Stimulated activated naive B cell treated with anti-CD40 and anti-IgM and Interleukin-4, amounts not matched to agents 10 μg/mL and 1 μg/mL and 100 μg/mL, for 72 hours (primary cell): Measurements from ENCODE around the gene IFNGR1.
A peak's percentile ranks its signal among the peaks of the same experiment; 100 is the strongest.

Experiments
- ATAC-seq, 2 donors: fragments of 150-1000 bp; cut with Tn5 transposase; replicated peaks; 2 replicates each; pipeline ENCODE4 v1.10.0; 2021; ENCODE audit warnings: moderate library complexity in 1 of 2
- DNase-seq: peaks from one replicate; pipeline ENCODE4 v3.0.0; 2021
- H3K27ac Mint-ChIP-seq: one replicate; pipeline ENCODE4 v1.8.0; 2022; ENCODE audit warnings: mild to moderate bottlenecking, mixed read lengths
- H3K27me3 Mint-ChIP-seq, 2 donors: one replicate each; pipeline ENCODE4 v1.8.0; 2022; ENCODE audit warnings: mixed read lengths in 2 of 2
- H3K36me3 Mint-ChIP-seq, 2 donors: one replicate each; pipeline ENCODE4 v1.8.0; 2022; ENCODE audit warnings: mixed read lengths in 2 of 2, mild to moderate bottlenecking in 1 of 2
- H3K4me1 Mint-ChIP-seq, 2 donors: one replicate each; pipeline ENCODE4 v1.8.0; 2022; ENCODE audit warnings: mixed read lengths in 2 of 2, mild to moderate bottlenecking in 1 of 2
- H3K4me3 Mint-ChIP-seq, 2 donors: one replicate each; pipeline ENCODE4 v1.8.0; 2022; ENCODE audit warnings: mild to moderate bottlenecking in 2 of 2, mixed read lengths in 2 of 2, moderate library complexity in 1 of 2
- H3K9me3 Mint-ChIP-seq, 2 donors: one replicate each; pipeline ENCODE4 v1.8.0; 2022; ENCODE audit warnings: mixed read lengths in 2 of 2, mild to moderate bottlenecking in 1 of 2

Gene IFNGR1

DNA sequence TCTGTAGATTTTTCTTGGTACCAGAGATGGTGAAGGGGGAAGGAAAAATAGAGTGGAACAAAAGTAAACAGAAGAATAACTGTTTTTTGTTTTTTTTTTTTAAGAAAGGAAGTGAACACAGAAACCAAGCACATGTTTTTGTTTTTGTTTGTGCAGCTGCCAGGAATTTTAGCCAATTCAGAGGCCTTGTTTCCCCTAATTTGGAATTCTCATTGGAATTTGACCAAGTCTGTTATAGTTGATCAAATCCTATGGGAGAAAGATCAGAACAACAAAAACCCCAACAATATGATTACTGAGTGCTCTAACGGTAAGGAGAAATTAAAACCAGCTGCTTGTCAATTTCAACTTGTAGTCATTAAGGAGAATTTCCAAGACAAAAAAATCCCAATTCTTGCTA is 27.5 kb downstream of the IFNGR1 start:
- ATAC-seq = no peak
- H3K36me3 Mint-ChIP-seq = peaks cover 7 to 20% of the 10 kb centered on the region in 2 donors

DNA sequence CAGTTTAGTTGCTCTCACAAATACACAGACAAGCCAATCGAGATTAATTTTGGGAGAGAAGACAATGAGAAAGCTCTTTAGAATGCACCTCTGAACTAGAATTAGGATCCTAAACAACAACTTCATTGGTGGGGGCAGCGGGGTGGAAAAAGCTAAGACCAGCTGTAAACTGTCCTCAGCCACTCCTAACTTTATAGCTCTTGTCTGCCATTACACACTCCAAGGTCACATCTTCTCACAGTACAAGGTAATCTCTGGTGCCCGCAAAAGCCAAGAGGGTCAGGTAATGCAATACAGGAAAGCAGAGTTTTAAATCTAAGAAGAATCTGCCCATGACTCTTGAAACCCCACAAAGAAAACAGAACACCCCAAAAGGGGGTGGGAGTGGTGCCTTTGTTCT is 27.9 kb downstream of the IFNGR1 start:
- ATAC-seq = no peak
- H3K9me3 Mint-ChIP-seq = peaks cover 9 to 11% of the 10 kb centered on the region in 2 donors
- H3K36me3 Mint-ChIP-seq = peaks cover 6 to 16% of the 10 kb centered on the region in 2 donors
- H3K27ac Mint-ChIP-seq = no peak overlapping the region
- DNase-seq = no peak
- H3K27me3 Mint-ChIP-seq = no peaks in the 10 kb centered on the region
- H3K4me3 Mint-ChIP-seq = no peak overlapping the region
- peaks cover 2 to 6% of the 10 kb centered on the region in 2 donors for H3K4me1 Mint-ChIP-seq

More for the DNA sequence above, 27.5 kb downstream of the IFNGR1 start:
- no peak overlapping the region for H3K4me3 Mint-ChIP-seq
- H3K27me3 Mint-ChIP-seq = no peaks in the 10 kb centered on the region
- no peak for DNase-seq
- peaks cover 5 to 8% of the 10 kb centered on the region in 2 donors for H3K9me3 Mint-ChIP-seq
- peaks cover 2 to 10% of the 10 kb centered on the region in 2 donors for H3K4me1 Mint-ChIP-seq
- H3K27ac Mint-ChIP-seq = no peak overlapping the region

DNA sequence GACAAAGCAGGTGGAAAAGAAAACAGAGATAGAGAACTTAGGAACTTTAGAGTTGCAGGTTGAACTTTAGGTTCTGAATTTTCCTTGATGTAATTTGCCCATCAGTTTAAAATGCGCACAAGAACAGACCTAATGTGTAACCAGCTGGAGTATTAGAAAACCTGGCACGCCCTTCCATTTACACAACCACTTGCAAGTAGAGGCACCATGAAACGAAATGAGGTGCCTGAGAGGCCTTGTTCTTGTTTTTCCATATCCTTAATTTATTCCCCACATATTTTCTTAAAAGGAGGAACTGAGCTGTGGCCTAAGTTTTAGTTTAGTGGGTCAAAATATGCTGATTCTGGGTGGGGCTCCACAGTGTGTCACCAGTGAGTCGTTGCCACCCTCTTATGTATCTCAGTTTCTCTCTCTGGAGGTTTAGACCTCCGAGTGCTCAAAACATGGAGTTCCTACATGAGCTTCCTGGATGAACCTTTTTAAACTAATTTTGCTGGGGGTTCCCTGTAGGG is 28.5 kb downstream of the IFNGR1 start:
- peaks cover 2 to 18% of the 10 kb centered on the region in 2 donors for H3K36me3 Mint-ChIP-seq
- no peaks in the 10 kb centered on the region for H3K27me3 Mint-ChIP-seq
- peaks cover 0 to 2% of the 10 kb centered on the region in 2 donors for H3K4me1 Mint-ChIP-seq
- DNase-seq = no peak
- H3K27ac Mint-ChIP-seq = no peak overlapping the region
- H3K4me3 Mint-ChIP-seq = no peak overlapping the region
- H3K9me3 Mint-ChIP-seq = peaks cover 15 to 17% of the 10 kb centered on the region in 2 donors
- ATAC-seq = no peak

DNA sequence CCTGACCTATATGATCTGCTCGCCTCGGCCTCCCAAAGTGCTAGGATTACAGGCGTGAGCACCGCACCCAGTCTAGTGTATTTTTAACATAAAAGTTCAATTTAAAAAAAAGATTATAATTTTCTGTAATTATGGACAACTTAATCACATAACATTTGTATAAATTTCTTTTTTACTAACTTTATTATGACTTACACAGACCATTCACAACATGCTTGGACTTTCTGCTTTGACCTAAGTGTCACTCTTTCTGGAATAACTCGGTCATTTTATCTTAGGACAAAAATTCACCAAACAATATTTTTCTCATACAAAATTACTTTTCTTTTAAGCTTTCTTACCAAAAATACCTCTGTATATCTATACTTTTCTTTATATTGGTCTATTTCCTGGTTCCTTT is 30.3 kb downstream of the IFNGR1 start:
- H3K27me3 Mint-ChIP-seq = no peaks in the 10 kb centered on the region
- DNase-seq (no peak), ATAC-seq (no peak)
- H3K36me3 Mint-ChIP-seq = peaks cover 2 to 22% of the 10 kb centered on the region in 2 donors
- no peak overlapping the region for H3K27ac Mint-ChIP-seq
- peaks cover 19 to 20% of the 10 kb centered on the region in 2 donors for H3K9me3 Mint-ChIP-seq
- H3K4me3 Mint-ChIP-seq = no peak overlapping the region
- H3K4me1 Mint-ChIP-seq = no peaks in the 10 kb centered on the region

DNA sequence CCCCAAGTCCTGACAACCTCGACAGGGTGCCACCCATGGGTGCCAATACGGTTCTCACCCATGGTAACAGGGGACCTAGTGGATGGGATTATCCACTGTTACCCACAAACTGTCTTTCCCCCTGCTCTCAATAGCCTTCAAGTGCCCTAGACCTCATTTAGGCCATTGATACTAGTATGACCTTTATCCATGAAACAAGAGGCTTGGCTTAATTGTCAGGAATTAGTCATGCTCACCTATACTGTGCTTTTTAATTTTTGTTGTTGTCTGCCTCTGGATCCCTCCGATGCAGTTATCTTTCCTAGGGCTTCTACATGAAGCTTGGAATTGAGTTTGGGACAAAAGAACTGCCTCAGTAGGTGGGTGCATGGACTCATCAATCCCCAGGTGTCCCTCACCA is 33.9 kb downstream of the IFNGR1 start:
- no peaks in the 10 kb centered on the region for H3K27me3 Mint-ChIP-seq
- no peaks in the 10 kb centered on the region for H3K4me1 Mint-ChIP-seq
- ATAC-seq (no peak), DNase-seq (no peak)
- no peak overlapping the region for H3K4me3 Mint-ChIP-seq
- no peak overlapping the region for H3K27ac Mint-ChIP-seq
- peaks cover 6 to 24% of the 10 kb centered on the region in 2 donors for H3K36me3 Mint-ChIP-seq
- peaks cover 23% of the 10 kb centered on the region in 2 donors for H3K9me3 Mint-ChIP-seq

DNA sequence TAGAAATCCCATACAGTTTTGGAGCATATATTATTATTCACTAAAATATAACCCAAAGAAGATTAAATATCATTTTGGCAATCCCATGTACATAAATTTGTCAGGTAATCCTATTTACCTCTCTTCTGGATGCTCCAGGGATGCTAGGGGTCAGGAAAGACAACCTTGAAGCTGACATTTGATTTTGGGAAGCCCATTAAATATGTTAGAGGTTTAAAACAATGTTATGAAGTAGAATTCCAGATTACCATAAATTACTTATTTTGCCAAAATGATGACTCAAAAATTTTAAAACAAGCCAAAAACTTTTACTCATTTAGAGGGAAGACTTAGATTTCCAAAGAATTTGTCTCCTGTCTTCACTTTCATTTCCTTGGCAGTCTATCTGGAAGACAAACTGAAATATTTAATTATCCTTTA is 36.5 kb downstream of the IFNGR1 start:
- no peak overlapping the region for H3K4me3 Mint-ChIP-seq
- no peak for DNase-seq
- peaks cover 24 to 32% of the 10 kb centered on the region in 2 donors for H3K9me3 Mint-ChIP-seq
- no peaks in the 10 kb centered on the region for H3K27me3 Mint-ChIP-seq
- H3K36me3 Mint-ChIP-seq = peaks cover 12 to 32% of the 10 kb centered on the region in 2 donors
- peaks cover 5 to 12% of the 10 kb centered on the region in 2 donors for H3K4me1 Mint-ChIP-seq
- H3K27ac Mint-ChIP-seq = no peak overlapping the region
- no peak for ATAC-seq

DNA sequence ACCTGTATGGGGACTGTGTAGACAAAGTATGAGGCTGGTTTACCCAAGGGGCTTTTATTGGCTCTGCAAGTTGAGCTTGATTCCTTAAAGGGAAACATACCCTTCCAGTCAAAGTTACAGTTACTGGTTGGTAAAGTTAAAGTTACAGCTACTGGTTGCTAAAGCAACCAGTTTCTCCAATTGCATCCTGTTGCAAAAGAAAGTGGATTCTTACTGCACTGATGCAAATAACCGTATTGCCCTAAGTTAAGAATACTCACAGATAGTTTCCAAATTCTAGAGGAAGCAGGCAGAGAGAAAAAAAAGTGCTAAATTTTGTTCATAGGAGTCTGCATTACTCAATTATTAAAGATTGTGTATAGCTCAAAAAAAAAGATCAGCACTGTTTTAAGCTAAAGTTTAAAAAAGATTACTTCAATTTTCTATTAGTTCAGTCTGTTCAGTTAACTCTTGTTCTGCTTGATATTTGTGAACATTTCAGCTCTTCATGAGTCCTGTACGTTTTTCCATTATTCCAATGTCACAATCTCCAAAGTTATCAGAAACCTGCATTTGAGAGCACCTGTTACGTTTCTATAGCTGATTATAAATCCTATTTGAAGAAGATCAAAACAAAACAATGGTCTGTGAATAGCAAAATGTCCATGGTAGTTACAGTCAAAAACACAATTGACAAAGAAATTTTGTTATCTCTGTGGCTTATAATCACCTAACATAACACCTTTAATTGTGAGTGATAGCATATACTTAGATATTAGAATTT is 37.1 kb downstream of the IFNGR1 start:
- DNase-seq (no peak), ATAC-seq (no peak)
- Mint-ChIP-seq H3K4me3 (no peak overlapping the region), H3K4me1 (peaks cover 7 to 17% of the 10 kb centered on the region in 2 donors), H3K9me3 (peaks cover 24 to 32% of the 10 kb centered on the region in 2 donors), H3K36me3 (peaks cover 14 to 38% of the 10 kb centered on the region in 2 donors), H3K27ac (no peak overlapping the region), H3K27me3 (no peaks in the 10 kb centered on the region)

DNA sequence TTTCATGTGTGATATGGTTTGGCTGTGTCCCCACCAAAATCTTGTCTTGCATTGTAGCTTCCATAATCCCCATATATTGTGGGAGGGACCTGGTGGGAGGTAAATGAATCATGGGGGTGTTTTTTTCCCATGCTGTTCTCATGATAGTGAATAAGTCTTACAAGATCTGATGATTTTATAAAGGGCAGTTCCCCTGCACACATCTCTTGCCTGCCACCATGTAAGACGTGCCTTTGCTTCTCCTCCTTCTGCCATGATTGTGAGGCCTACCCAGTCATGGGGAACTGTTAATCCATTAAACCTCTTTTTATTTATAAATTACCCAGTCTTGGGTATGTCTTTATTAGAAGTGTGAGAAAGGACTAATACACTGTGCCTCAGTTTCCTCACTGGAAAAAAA is 41.6 kb downstream of the IFNGR1 start:
- peaks cover 24 to 59% of the 10 kb centered on the region in 2 donors for H3K4me1 Mint-ChIP-seq
- peaks cover 11 to 16% of the 10 kb centered on the region in 2 donors for H3K9me3 Mint-ChIP-seq
- ATAC-seq (no peak), DNase-seq (no peak)
- H3K27me3 Mint-ChIP-seq = no peaks in the 10 kb centered on the region
- peaks cover 15 to 29% of the 10 kb centered on the region in 2 donors for H3K36me3 Mint-ChIP-seq
- peak overlapping the region; percentile 67 for H3K27ac Mint-ChIP-seq
- no peak overlapping the region for H3K4me3 Mint-ChIP-seq

DNA sequence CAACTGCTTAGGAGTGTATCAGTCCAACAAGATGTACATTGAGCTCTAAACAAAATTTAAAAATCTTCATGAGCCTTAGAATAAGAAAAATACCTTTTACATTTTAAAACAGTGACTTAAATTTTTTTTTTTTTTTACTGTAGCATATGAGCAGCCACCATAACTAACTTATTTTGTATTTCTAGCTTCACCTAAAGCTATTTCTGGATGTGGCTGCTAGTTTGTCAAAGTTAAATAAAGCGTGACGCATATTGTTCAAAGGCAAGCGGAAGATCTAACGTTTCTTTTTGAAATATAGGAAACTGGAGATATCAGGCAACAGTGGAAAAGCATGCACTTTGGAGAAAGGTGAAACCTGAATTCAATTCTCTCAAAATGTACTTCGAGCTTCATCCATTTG is 42.5 kb downstream of the IFNGR1 start:
- peaks cover 32 to 68% of the 10 kb centered on the region in 2 donors for H3K4me1 Mint-ChIP-seq
- peaks cover 10 to 16% of the 10 kb centered on the region in 2 donors for H3K9me3 Mint-ChIP-seq
- no peak for DNase-seq
- no peaks in the 10 kb centered on the region for H3K27me3 Mint-ChIP-seq
- peak overlapping the region in 1 of 2 donors; percentile 25 for H3K4me3 Mint-ChIP-seq
- no peak for ATAC-seq
- peak overlapping the region; percentile 76 for H3K27ac Mint-ChIP-seq
- H3K36me3 Mint-ChIP-seq = peaks cover 15 to 29% of the 10 kb centered on the region in 2 donors

DNA sequence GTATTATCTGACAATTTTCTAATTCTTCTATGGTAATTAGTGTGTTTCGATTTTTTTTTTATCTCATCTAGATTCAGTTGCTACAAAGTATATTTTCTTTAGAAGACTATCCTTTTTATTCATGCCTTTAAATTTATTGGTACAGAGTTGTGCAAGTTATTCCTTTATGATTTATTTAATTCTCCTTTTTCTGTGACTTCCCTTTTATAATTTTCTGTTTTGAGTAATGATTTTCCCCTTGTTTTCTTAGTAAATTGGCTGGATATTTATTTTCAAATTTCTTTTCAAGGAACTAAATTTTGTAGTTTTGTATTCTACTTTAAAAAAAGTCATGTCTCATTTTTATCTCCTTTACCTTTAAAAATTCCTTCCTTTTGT is 43.3 kb downstream of the IFNGR1 start:
- Mint-ChIP-seq H3K4me1 (peaks cover 40 to 76% of the 10 kb centered on the region in 2 donors), H3K4me3 (peak overlapping the region in 1 of 2 donors; percentile 14), H3K36me3 (peaks cover 15 to 27% of the 10 kb centered on the region in 2 donors), H3K27ac (peak overlapping the region; percentile 17), H3K9me3 (peaks cover 9 to 13% of the 10 kb centered on the region in 2 donors), H3K27me3 (no peaks in the 10 kb centered on the region)
- no peak for DNase-seq
- no peak for ATAC-seq

DNA sequence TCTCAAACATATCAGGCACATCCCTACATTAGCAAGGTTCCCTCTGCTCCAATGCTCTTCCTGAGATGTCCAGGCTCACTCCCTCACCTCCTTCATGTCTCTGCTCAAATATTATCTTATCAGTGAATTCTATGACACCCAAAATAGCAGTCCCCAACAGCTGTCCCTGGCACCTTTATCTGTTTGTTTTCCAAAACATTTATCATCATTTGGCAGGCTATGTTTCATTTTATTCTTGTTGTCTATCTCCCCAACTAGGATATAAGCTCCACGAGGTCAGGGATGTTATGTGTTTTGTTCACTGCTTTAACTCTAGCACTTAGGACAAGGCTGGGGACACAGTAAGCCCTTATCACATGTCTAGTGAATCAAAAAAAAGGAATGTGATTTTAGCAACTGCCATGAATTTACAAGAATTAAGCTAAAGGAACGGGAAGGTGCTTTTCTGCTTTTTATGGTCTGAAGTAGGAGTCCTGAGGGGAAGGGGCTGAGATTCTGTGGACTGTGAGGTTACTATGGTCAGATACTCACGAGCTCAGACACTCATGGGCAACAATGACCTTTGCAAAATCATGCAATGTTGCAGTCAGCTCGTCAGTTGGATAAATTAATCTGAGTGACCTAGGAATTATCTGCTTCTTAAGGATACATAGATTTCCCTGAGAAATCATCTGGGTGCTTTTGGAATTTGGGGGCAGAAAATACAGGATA is 43.9 kb downstream of the IFNGR1 start:
- Mint-ChIP-seq H3K4me3 (peak overlapping the region in 1 of 2 donors; percentile 14), H3K9me3 (peaks cover 5 to 11% of the 10 kb centered on the region in 2 donors), H3K27me3 (no peaks in the 10 kb centered on the region), H3K4me1 (peaks cover 45 to 82% of the 10 kb centered on the region in 2 donors), H3K27ac (peak overlapping the region; percentile 22), H3K36me3 (peaks cover 12 to 26% of the 10 kb centered on the region in 2 donors)
- no peak for ATAC-seq
- DNase-seq = no peak

DNA sequence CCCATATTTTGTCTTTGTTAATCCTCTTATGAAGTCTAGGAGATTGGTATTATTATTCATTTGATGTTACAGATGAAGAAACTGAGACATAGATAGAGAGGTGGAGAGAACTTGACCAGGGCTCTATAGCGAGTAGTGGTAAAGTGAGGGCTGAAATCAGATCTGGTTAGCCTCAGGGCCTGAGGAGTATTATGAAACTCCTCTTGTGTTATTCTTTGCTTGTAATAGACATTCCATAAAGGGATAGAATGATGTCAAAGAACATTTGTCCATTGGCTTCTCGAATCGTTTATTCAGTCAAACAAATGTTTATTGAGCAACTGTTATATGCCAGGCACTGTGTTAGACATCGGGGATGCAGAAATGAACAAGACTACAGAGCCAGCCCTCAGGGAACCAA is 45.7 kb downstream of the IFNGR1 start, which contains the start of gene IL22RA2:
Gene IL22RA2, minus strand, starts transcription at position 144 of the 400 bp plus-strand sequence. CDS start 11,895 bp downstream, outside the sequence.
- Mint-ChIP-seq H3K27me3 (no peaks in the 10 kb centered on the region), H3K9me3 (peaks cover 4 to 8% of the 10 kb centered on the region in 2 donors), H3K4me3 (peak within 1 kb of the TSS; percentile 50 to 54), H3K36me3 (peaks cover 10 to 25% of the 10 kb centered on the region in 2 donors), H3K27ac (peak within 1 kb of the TSS; percentile 88), H3K4me1 (peaks cover 44 to 90% of the 10 kb centered on the region in 2 donors)
- no peak for DNase-seq
- ATAC-seq = no peak

DNA sequence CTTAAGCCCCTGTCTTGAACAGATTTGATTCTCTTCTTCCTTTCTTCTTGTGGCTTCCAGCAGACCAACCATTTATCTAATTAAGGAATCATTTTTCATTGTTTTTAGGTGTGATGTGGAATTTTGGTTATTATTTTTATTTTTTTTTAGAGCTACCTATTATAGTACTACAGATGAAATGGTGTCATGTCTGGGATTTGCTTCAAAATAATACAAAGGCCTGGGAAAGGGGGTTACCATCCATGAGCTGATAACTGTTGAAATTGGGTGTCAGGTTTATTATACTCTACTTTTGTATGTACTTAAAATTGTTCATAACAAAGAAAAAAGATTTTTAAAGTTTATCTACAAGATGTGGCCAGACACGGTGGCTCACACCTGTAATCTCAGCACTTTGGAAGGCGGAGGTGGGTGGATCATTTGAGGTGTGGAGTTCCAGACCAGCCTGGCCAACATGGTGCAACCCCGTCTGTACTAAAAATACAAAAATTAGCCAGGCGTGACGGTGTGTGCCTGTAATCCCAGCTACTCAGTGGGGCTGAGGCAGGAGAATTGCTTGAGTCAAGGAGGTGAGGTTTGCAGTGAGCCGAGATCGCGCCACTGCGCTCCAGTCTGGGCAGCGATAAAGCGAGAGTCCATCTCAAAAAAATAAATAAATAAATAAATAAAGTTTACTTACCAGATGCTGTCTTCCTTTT is 46.3 kb downstream of the IFNGR1 start:
- H3K27ac Mint-ChIP-seq = peak overlapping the region; percentile 88
- H3K9me3 Mint-ChIP-seq = peaks cover 4 to 8% of the 10 kb centered on the region in 2 donors

More for the DNA sequence above, 46.3 kb downstream of the IFNGR1 start:
- no peaks in the 10 kb centered on the region for H3K27me3 Mint-ChIP-seq
- ATAC-seq = no peak
- peak overlapping the region; percentile 50 to 54 for H3K4me3 Mint-ChIP-seq
- H3K4me1 Mint-ChIP-seq = peaks cover 44 to 92% of the 10 kb centered on the region in 2 donors
- no peak for DNase-seq
- H3K36me3 Mint-ChIP-seq = peaks cover 8 to 22% of the 10 kb centered on the region in 2 donors
